H1 (cell line): Measurements from ENCODE around the gene C1orf52. TPM values are rescaled to one million over a fixed set of nuclear protein-coding genes. Genes with fewer than 3 reads are reported as not detected.

ENCODE experiments used
- CTCF ChIA-PET: fragments of 300-600 bp; sonication (Branson Sonifier 250); formaldehyde crosslinking; loops from one replicate; lab custom pipeline; 2021; ENCODE audit not compliant: partially characterized antibody; lab: Charles Lee
- POLR2A ChIA-PET: fragments of 300-600 bp; sonication (Branson Sonifier 250); formaldehyde crosslinking; loops from one replicate; lab custom pipeline; 2021; ENCODE audit warnings: inconsistent platforms; ENCODE audit not compliant: partially characterized antibody; lab: Charles Lee
- DNase-seq, 2 experiments: peaks; one replicate each; pipeline versions ENCODE4 v3.0.0 to v3.0.0-alpha.2; 2010 to 2022; ENCODE audit warnings: low spot score in 2 of 2, low read depth in 1 of 2, mixed read lengths in 1 of 2
- FAIRE-seq: peaks from 2 replicates; lab custom pipeline; 2011; peaks lifted over from hg19 to GRCh38; lab: Jason Lieb, UNC
- H2AFZ ChIP-seq: 2 replicates; pipeline ENCODE4 v1.8.1; 2012; ENCODE audit warnings: low read length, inconsistent platforms
- H2AK5ac ChIP-seq: 2 replicates; pipeline ENCODE4 v1.6.1; 2013; ENCODE audit warnings: low read depth, low read length
- H2BK120ac ChIP-seq: replicated peaks from 2 replicates; pipeline ENCODE3; 2013; ENCODE audit warnings: low read depth, low read length, inconsistent platforms
- H2BK12ac ChIP-seq: 2 replicates; pipeline ENCODE4 v1.6.1; 2013; ENCODE audit warnings: low read depth, low read length
- H2BK15ac ChIP-seq: 2 replicates; pipeline ENCODE4 v1.6.1; 2013; ENCODE audit warnings: low read length
- H2BK20ac ChIP-seq: 2 replicates; pipeline ENCODE4 v1.6.1; 2013; ENCODE audit warnings: low read length
- H2BK5ac ChIP-seq: 2 replicates; pipeline ENCODE4 v1.6.1; 2013; ENCODE audit warnings: low read depth, low read length
- H3K14ac ChIP-seq: 2 replicates; pipeline ENCODE4 v1.6.1; 2013; ENCODE audit warnings: inconsistent platforms; ENCODE audit not compliant: insufficient read length
- H3K18ac ChIP-seq: 2 replicates; pipeline ENCODE4 v1.6.1; 2013; ENCODE audit warnings: low read length; ENCODE audit errors: extremely low read depth
- H3K23ac ChIP-seq: 2 replicates; pipeline ENCODE4 v1.6.1; 2013; ENCODE audit warnings: inconsistent platforms; ENCODE audit not compliant: insufficient read length
- H3K23me2 ChIP-seq: 2 replicates; pipeline ENCODE4 v1.6.1; 2013; ENCODE audit warnings: low read depth, low read length
- H3K27ac ChIP-seq: 2 replicates; pipeline ENCODE4 v1.6.1; 2011; ENCODE audit warnings: low read depth, low read length, inconsistent platforms
- H3K27me3 ChIP-seq, 4 experiments: replicated peaks in 1 of 4; 1 replicate in 1 of 4; 2 replicates in 3 of 4; pipeline versions ENCODE4 v1.6.1 to v1.8.1; 2011 to 2013; ENCODE audit warnings: low read length in 3 of 4, mild to moderate bottlenecking in 3 of 4, inconsistent platforms in 2 of 4, mixed read lengths in 2 of 4, moderate library complexity in 1 of 4; ENCODE audit not compliant: control insufficient read depth in 3 of 4, insufficient read depth in 3 of 4; ENCODE audit errors: extremely low read depth in 1 of 4
- H3K36me3 ChIP-seq, 4 experiments: 2 replicates each; pipeline versions ENCODE4 v1.6.1 to v1.8.1; 2011 to 2013; ENCODE audit warnings: mild to moderate bottlenecking in 4 of 4, low read length in 3 of 4, moderate library complexity in 2 of 4, control low read depth in 1 of 4, inconsistent platforms in 1 of 4; ENCODE audit not compliant: insufficient read depth in 4 of 4, control insufficient read depth in 2 of 4
- H3K4ac ChIP-seq: replicated peaks from 2 replicates; pipeline ENCODE3; 2013; ENCODE audit warnings: low read length, low read depth, mixed read lengths, inconsistent platforms; ENCODE audit not compliant: insufficient read length
- H3K4me1 ChIP-seq, 4 experiments: replicated peaks in 1 of 4; 1 replicate in 1 of 4; 2 replicates in 3 of 4; pipeline versions ENCODE4 v1.6.1 to v1.8.1; 2011 to 2013; ENCODE audit warnings: low read length in 3 of 4, inconsistent platforms in 2 of 4, mixed read lengths in 1 of 4; ENCODE audit not compliant: insufficient read depth in 4 of 4, control insufficient read depth in 3 of 4
- H3K4me2 ChIP-seq, 2 experiments: 2 replicates each; pipeline versions ENCODE4 v1.6.1 to v1.8.1; 2011 to 2013; ENCODE audit warnings: low read depth in 2 of 2, low read length in 2 of 2, control low read depth in 1 of 2, inconsistent platforms in 1 of 2, mild to moderate bottlenecking in 1 of 2; ENCODE audit not compliant: insufficient read depth in 1 of 2
- H3K4me3 ChIP-seq, 4 experiments: fragments of 200-600, 300-600 bp in 1 of 4; sonication (generic), shearing (Covaris generic), sonication (Bioruptor Twin) in 1 of 4; 2 replicates each; pipeline versions ENCODE4 v1.5.1 to v1.8.1; 2011 to 2016; ENCODE audit warnings: low read length in 4 of 4, low read depth in 3 of 4, control low read depth in 2 of 4, inconsistent platforms in 2 of 4, mild to moderate bottlenecking in 2 of 4, mixed read lengths in 1 of 4, moderate library complexity in 1 of 4; ENCODE audit not compliant: insufficient read depth in 2 of 4; ENCODE audit errors: extremely low read depth in 1 of 4
- H3K56ac ChIP-seq: replicated peaks from 2 replicates; pipeline ENCODE3; 2013; ENCODE audit warnings: low read depth, mild to moderate bottlenecking, mixed read lengths, low read length, inconsistent platforms; ENCODE audit not compliant: insufficient read length
- H3K79me1 ChIP-seq: 2 replicates; pipeline ENCODE4 v1.6.1; 2013; ENCODE audit warnings: low read depth, low read length, control low read depth
- H3K79me2 ChIP-seq, 2 experiments: 2 replicates each; pipeline versions ENCODE4 v1.6.1 to v1.8.1; 2012 to 2013; ENCODE audit warnings: low read length in 2 of 2, mild to moderate bottlenecking in 2 of 2, inconsistent platforms in 1 of 2; ENCODE audit not compliant: insufficient read depth in 2 of 2, control insufficient read depth in 1 of 2
- H3K9ac ChIP-seq, 4 experiments: replicated peaks in 1 of 4; 1 replicate in 1 of 4; 2 replicates in 3 of 4; pipeline versions ENCODE4 v1.6.1 to v1.8.1; 2011 to 2013; ENCODE audit warnings: low read depth in 3 of 4, low read length in 3 of 4, control low read depth in 2 of 4, mild to moderate bottlenecking in 2 of 4, moderate library complexity in 2 of 4, inconsistent platforms in 1 of 4; ENCODE audit errors: extremely low read depth in 1 of 4
- H3K9me3 ChIP-seq, 2 experiments: 2 replicates each; pipeline versions ENCODE4 v1.6.1 to v1.8.1; 2012 to 2013; ENCODE audit warnings: mild to moderate bottlenecking in 2 of 2, moderate library complexity in 2 of 2, control low read depth in 1 of 2, inconsistent platforms in 1 of 2, low read depth in 1 of 2, low read length in 1 of 2, mixed read lengths in 1 of 2; ENCODE audit not compliant: insufficient read depth in 2 of 2
- H4K20me1 ChIP-seq, 2 experiments: replicated peaks in 1 of 2; 2 replicates each; pipeline versions ENCODE3 to v1.8.1; 2011 to 2013; ENCODE audit warnings: inconsistent platforms in 2 of 2, low read length in 2 of 2, mild to moderate bottlenecking in 1 of 2; ENCODE audit not compliant: insufficient read depth in 2 of 2, control insufficient read depth in 1 of 2
- H4K5ac ChIP-seq: 2 replicates; pipeline ENCODE4 v1.6.1; 2013; ENCODE audit warnings: low read length, low read depth, mixed read lengths, inconsistent platforms; ENCODE audit not compliant: insufficient read length
- H4K8ac ChIP-seq: 2 replicates; pipeline ENCODE4 v1.8.0; 2013; ENCODE audit warnings: mild to moderate bottlenecking, moderate library complexity, low read length, inconsistent platforms; ENCODE audit not compliant: insufficient read depth; ENCODE audit errors: extremely low read depth
- H4K91ac ChIP-seq: replicated peaks from 2 replicates; pipeline ENCODE3; 2013; ENCODE audit warnings: low read length, mixed read lengths, inconsistent platforms; ENCODE audit not compliant: insufficient read length
- BRCA1 ChIP-seq: IDR thresholded peaks from 2 replicates; pipeline ENCODE4 v1.6.1; 2012; ENCODE audit warnings: low read depth, low read length, improper control_type of control experiment
- CHD2 ChIP-seq: IDR thresholded peaks from 2 replicates; pipeline ENCODE4 v1.6.1; 2012; ENCODE audit warnings: low read length, improper control_type of control experiment
- CTBP2 ChIP-seq: IDR thresholded peaks from 2 replicates; pipeline ENCODE4 v1.7.0; 2011; ENCODE audit warnings: borderline replicate concordance, mild to moderate bottlenecking, moderate library complexity, mixed read lengths, low read length; ENCODE audit not compliant: insufficient read depth, insufficient read length
- PHF8 ChIP-seq: fragments of 200-600 bp; sonication (generic); conservative IDR thresholded peaks from 2 replicates; pipeline ENCODE4 v1.7.1; 2012; ENCODE audit warnings: low read depth, mild to moderate bottlenecking, inconsistent platforms, low read length, moderate library complexity
- RBBP5 ChIP-seq: IDR thresholded peaks from 2 replicates; pipeline ENCODE4 v1.7.1; 2012; ENCODE audit warnings: low read depth, mild to moderate bottlenecking, inconsistent platforms, low read length, moderate library complexity, borderline replicate concordance
- YY1 ChIP-seq: IDR thresholded peaks from 2 replicates; pipeline ENCODE4 v1.6.1; 2011; ENCODE audit warnings: low read depth, mild to moderate bottlenecking, low read length
- polyA plus RNA-seq, 7 experiments: library from polyadenylated mRNA; depleted of rRNA in 3 of 7; stranded (reverse) in 5 of 7; unstranded in 2 of 7; fragments of >200 nt in 5 of 7; fragments of 200-250 nt in 2 of 7; gene quantifications; 1 replicate in 5 of 7; 2 replicates in 1 of 7; 4 replicates in 1 of 7; pipeline versions ENCODE4 v1.2.1 to v1.2.3, GENCODE V29; 2011 to 2013; ENCODE audit warnings: missing spikeins in 2 of 7, mixed read lengths in 2 of 7
- total RNA-seq: library from RNA; stranded (reverse); fragmentation: NEBNext Ultra II Directional; extraction: Animal tissue kit (Norgen Biotek cat#: 25700); gene quantifications from 2 replicates; pipeline ENCODE4 v1.2.1, GENCODE V29; 2021
- TF ChIP-seq, protein P1 (sequence below): IDR thresholded peaks from 2 replicates; pipeline ENCODE4 v1.6.1; 2012; ENCODE audit warnings: inconsistent platforms

Gene C1orf52
- total and polyA plus RNA-seq, 2 of the 8 experiments (the other 6 are each of a cell fraction or from before 2014, with no cell fraction given), result 29.2 to 39.1 TPM

DNA sequence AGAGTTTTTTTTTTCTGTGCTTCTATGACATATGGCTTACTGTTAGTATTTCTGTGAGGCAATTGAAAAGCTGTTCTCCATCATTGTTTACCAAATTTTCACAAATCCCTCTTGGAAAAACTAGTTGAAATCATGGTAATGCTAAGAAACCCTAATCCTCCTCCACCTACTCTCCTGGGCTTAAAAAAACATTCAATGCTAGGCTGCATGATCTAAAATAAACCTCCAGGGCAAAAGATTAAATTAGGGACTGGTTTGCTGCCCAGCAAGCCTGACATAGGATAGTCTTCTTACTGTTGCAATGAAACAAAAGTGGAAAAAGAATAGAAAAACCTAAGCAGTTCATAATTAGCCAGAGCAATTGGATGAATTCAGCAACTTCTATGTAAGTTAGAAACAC is 16.1 kb downstream of the C1orf52 start:
- H2AK5ac ChIP-seq, result no peak overlapping the region
- no peaks in the 10 kb centered on the region for H3K36me3 ChIP-seq
- H3K18ac ChIP-seq, result no peak overlapping the region
- H3K9ac ChIP-seq, result no peak overlapping the region
- no peak overlapping the region for H2BK5ac ChIP-seq
- ChIA-PET POLR2A (interaction anchor here (1.8 kb wide), 1 partner anchor 9 kb away, joined by 6 read pairs; no protein-coding TSS in a partner anchor), CTCF (interaction anchor here (0.6 to 10.5 kb wide), 8 partner anchors 13 to 519 kb away, joined by 3 to 115 read pairs (median 12); partner anchors contain the start of gene C1orf52)
- no peak overlapping the region for H3K4me2 ChIP-seq
- H3K9me3 ChIP-seq, result no peaks in the 10 kb centered on the region
- H2BK12ac ChIP-seq, result no peak overlapping the region
- DNase-seq, result no peak
- H3K4me1 ChIP-seq, result peaks cover 0 to 1% (median 0%) of the 10 kb centered on the region in 4 experiments; a peak in 2 of 7 replicates
- H3K27ac ChIP-seq, result no peak overlapping the region
- H3K14ac ChIP-seq, result no peak overlapping the region
- H3K56ac ChIP-seq, result no peak overlapping the region
- no peaks in the 10 kb centered on the region for H3K23me2 ChIP-seq
- no peak overlapping the region for H4K5ac ChIP-seq
- H4K8ac ChIP-seq, result no peak overlapping the region
- no peaks in the 10 kb centered on the region for H3K79me2 ChIP-seq
- no peak overlapping the region for H2AFZ ChIP-seq
- H3K27me3 ChIP-seq, result no peaks in the 10 kb centered on the region
- no peaks in the 10 kb centered on the region for H4K20me1 ChIP-seq
- no peak overlapping the region for H2BK20ac ChIP-seq
- H3K79me1 ChIP-seq, result no peaks in the 10 kb centered on the region
- no peak for FAIRE-seq
- H3K23ac ChIP-seq, result no peak overlapping the region
- no peak overlapping the region for H3K4ac ChIP-seq
- no peak overlapping the region for H2BK120ac ChIP-seq
- no peak overlapping the region for H2BK15ac ChIP-seq
- TF ChIP-seq CTBP2, result no peak
- no peak for TF ChIP-seq CHD2
- TF ChIP-seq, protein P1, sequence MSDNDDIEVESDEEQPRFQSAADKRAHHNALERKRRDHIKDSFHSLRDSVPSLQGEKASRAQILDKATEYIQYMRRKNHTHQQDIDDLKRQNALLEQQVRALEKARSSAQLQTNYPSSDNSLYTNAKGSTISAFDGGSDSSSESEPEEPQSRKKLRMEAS, result no peak
- TF ChIP-seq YY1, result no peak
- TF ChIP-seq PHF8, result no peak
- TF ChIP-seq BRCA1, result no peak
- no peak for TF ChIP-seq RBBP5
- H4K91ac ChIP-seq, result no peak overlapping the region
- no peak overlapping the region for H3K4me3 ChIP-seq
